HEK293 (cell line): ENCODE data around the gene AGAP1.

Experiments used
- YY1 ChIP-seq: fragments of 450-650 bp; formaldehyde crosslinking; IDR thresholded peaks from 2 replicates; pipeline ENCODE4 v1.5.1; 2018; ENCODE audit warnings: missing biosample characterization, missing genetic modification characterization
- ZNF138 ChIP-seq: fragments of 450-650 bp; formaldehyde crosslinking; IDR thresholded peaks from 2 replicates; pipeline ENCODE4 v1.5.1; 2016; ENCODE audit warnings: missing biosample characterization, missing genetic modification characterization, borderline replicate concordance
- ZNF366 ChIP-seq: fragments of 450-650 bp; formaldehyde crosslinking; conservative IDR thresholded peaks from 2 replicates; pipeline ENCODE4 v1.5.1; 2016; ENCODE audit warnings: missing biosample characterization, missing genetic modification characterization
- ZNF837 ChIP-seq: fragments of 450-650 bp; formaldehyde crosslinking; IDR thresholded peaks from 2 replicates; pipeline ENCODE4 v1.5.1; 2016; ENCODE audit warnings: missing biosample characterization, missing genetic modification characterization
- TF ChIP-seq, protein P1 (sequence below): fragments of 450-650 bp; formaldehyde crosslinking; IDR thresholded peaks from 2 replicates; pipeline ENCODE4 v1.5.1; 2016; ENCODE audit warnings: missing biosample characterization, missing genetic modification characterization

DNA sequence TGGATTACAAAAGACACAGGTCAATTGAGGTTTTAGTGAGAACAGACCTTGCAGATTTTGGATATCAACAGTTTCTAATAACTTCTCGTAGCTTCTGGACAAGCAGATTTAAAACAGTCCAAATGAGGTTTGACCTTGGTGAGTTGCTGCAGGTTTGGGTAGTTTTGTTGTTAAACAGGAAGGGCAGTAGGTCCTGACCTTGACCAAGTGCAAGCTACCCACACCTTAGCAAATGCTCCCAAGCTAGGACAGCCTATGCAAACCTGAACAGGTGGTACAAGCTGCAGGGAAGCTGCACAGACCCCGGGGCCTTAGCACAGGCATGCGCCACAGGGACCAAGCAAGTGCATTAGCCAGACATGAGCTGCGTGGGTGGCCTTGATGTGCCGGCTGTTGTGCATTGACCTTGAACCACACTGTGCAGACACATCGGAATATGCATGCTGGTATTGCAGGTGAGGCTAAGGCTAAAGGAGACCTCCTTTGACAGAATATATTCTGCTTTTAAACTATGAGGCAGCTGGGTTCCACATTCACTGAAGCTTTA lies 40.2 kb upstream of the AGAP1 start:
- TF ChIP-seq, protein P1, sequence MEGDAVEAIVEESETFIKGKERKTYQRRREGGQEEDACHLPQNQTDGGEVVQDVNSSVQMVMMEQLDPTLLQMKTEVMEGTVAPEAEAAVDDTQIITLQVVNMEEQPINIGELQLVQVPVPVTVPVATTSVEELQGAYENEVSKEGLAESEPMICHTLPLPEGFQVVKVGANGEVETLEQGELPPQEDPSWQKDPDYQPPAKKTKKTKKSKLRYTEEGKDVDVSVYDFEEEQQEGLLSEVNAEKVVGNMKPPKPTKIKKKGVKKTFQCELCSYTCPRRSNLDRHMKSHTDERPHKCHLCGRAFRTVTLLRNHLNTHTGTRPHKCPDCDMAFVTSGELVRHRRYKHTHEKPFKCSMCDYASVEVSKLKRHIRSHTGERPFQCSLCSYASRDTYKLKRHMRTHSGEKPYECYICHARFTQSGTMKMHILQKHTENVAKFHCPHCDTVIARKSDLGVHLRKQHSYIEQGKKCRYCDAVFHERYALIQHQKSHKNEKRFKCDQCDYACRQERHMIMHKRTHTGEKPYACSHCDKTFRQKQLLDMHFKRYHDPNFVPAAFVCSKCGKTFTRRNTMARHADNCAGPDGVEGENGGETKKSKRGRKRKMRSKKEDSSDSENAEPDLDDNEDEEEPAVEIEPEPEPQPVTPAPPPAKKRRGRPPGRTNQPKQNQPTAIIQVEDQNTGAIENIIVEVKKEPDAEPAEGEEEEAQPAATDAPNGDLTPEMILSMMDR (tag by site-specific recombination) = no peak
- TF ChIP-seq ZNF366 (tag by site-specific recombination) (no peak), ZNF138 (tag by site-specific recombination) (no peak), YY1 (no peak), ZNF837 (tag by site-specific recombination) (no peak)
